H9 (cell line): Measurements from ENCODE around the gene PTN. TPM values are rescaled to one million over a fixed set of nuclear protein-coding genes. Genes with fewer than 3 reads are reported as not detected.
A peak's percentile ranks its signal among the peaks of the same experiment; 100 is the strongest.

Experiments used
- DNase-seq: peaks from one replicate; pipeline ENCODE4 v3.0.0-alpha.2; 2017
- H2AFZ ChIP-seq: one replicate; pipeline ENCODE4 v1.6.1; 2013; ENCODE audit warnings: mild to moderate bottlenecking, low read length, control low read depth, moderate library complexity
- H2AK5ac ChIP-seq: 2 replicates; pipeline ENCODE4 v1.6.1; 2013; ENCODE audit warnings: low read length, control low read depth, mixed read lengths; ENCODE audit not compliant: insufficient read length
- H2BK120ac ChIP-seq: one replicate; pipeline ENCODE4 v1.6.1; 2013; ENCODE audit warnings: low read depth, mild to moderate bottlenecking, low read length, control low read depth, inconsistent platforms; ENCODE audit not compliant: poor library complexity, severe bottlenecking
- H2BK12ac ChIP-seq: 2 replicates; pipeline ENCODE4 v1.6.1; 2013; ENCODE audit warnings: low read length, control low read depth, mixed read lengths, low read depth; ENCODE audit not compliant: insufficient read length
- H2BK15ac ChIP-seq: 2 replicates; pipeline ENCODE4 v1.6.1; 2013; ENCODE audit warnings: low read depth, low read length, control low read depth
- H2BK20ac ChIP-seq: one replicate; pipeline ENCODE4 v1.6.1; 2013; ENCODE audit warnings: low read depth, mild to moderate bottlenecking, low read length, control low read depth, inconsistent platforms; ENCODE audit not compliant: poor library complexity, severe bottlenecking
- H2BK5ac ChIP-seq: 2 replicates; pipeline ENCODE4 v1.6.1; 2013; ENCODE audit warnings: low read length, control low read depth, mixed read lengths; ENCODE audit not compliant: insufficient read length
- H3K14ac ChIP-seq: 2 replicates; pipeline ENCODE4 v1.6.1; 2013; ENCODE audit warnings: low read length, control low read depth; ENCODE audit not compliant: insufficient read depth
- H3K18ac ChIP-seq: 2 replicates; pipeline ENCODE4 v1.6.1; 2013; ENCODE audit warnings: low read depth, mild to moderate bottlenecking, mixed read lengths, low read length, control low read depth; ENCODE audit not compliant: insufficient read length
- H3K23ac ChIP-seq: 2 replicates; pipeline ENCODE4 v1.6.1; 2013; ENCODE audit warnings: low read length, control low read depth, mixed read lengths, low read depth; ENCODE audit not compliant: insufficient read length
- H3K23me2 ChIP-seq: 2 replicates; pipeline ENCODE4 v1.6.1; 2013; ENCODE audit warnings: low read depth, mild to moderate bottlenecking, mixed read lengths, low read length, control low read depth; ENCODE audit not compliant: insufficient read length, poor library complexity, severe bottlenecking
- H3K27ac ChIP-seq: 2 replicates; pipeline ENCODE4 v1.5.1; 2013; ENCODE audit warnings: low read length, control low read depth, mixed read lengths, low read depth; ENCODE audit not compliant: insufficient read length
- H3K27me3 ChIP-seq: 2 replicates; pipeline ENCODE4 v1.6.1; 2013; ENCODE audit warnings: low read length, control low read depth, inconsistent platforms; ENCODE audit not compliant: insufficient read depth
- H3K4ac ChIP-seq: 2 replicates; pipeline ENCODE4 v1.6.1; 2013; ENCODE audit warnings: low read depth, mild to moderate bottlenecking, control low read depth, inconsistent platforms, low read length, moderate library complexity
- H3K4me1 ChIP-seq: 2 replicates; pipeline ENCODE4 v1.6.1; 2013; ENCODE audit warnings: low read length, control low read depth, inconsistent platforms; ENCODE audit not compliant: insufficient read depth
- H3K4me2 ChIP-seq: 2 replicates; pipeline ENCODE4 v1.6.1; 2013; ENCODE audit warnings: low read length, control low read depth, mixed read lengths; ENCODE audit not compliant: insufficient read length, insufficient read depth
- H3K56ac ChIP-seq: 2 replicates; pipeline ENCODE4 v1.6.1; 2013; ENCODE audit warnings: low read depth, mild to moderate bottlenecking, mixed read lengths, low read length, control low read depth; ENCODE audit not compliant: insufficient read length
- H3K79me1 ChIP-seq: 2 replicates; pipeline ENCODE4 v1.6.1; 2013; ENCODE audit warnings: low read depth, mild to moderate bottlenecking, moderate library complexity, low read length, control low read depth, inconsistent platforms; ENCODE audit not compliant: insufficient read depth, poor library complexity, severe bottlenecking
- H3K79me2 ChIP-seq: 2 replicates; pipeline ENCODE4 v1.6.1; 2013; ENCODE audit warnings: low read length, control low read depth, inconsistent platforms; ENCODE audit not compliant: insufficient read depth
- H3K9ac ChIP-seq: 2 replicates; pipeline ENCODE4 v1.6.1; 2013; ENCODE audit warnings: low read length, control low read depth, mixed read lengths; ENCODE audit not compliant: insufficient read length; ENCODE audit errors: extremely low read depth
- H3K9me3 ChIP-seq: one replicate; pipeline ENCODE4 v1.6.1; 2013; ENCODE audit warnings: low read depth, low read length, inconsistent platforms; ENCODE audit not compliant: control insufficient read depth
- H3T11ph ChIP-seq: one replicate; pipeline ENCODE4 v1.6.1; 2013; ENCODE audit warnings: mild to moderate bottlenecking, low read length, control low read depth, inconsistent platforms
- H4K20me1 ChIP-seq: one replicate; pipeline ENCODE4 v1.6.1; 2013; ENCODE audit not compliant: control insufficient read depth, insufficient read length, insufficient read depth
- H4K5ac ChIP-seq: 2 replicates; pipeline ENCODE4 v1.6.1; 2013; ENCODE audit warnings: low read depth, mild to moderate bottlenecking, mixed read lengths, low read length, control low read depth; ENCODE audit not compliant: insufficient read length
- H4K8ac ChIP-seq: replicated peaks from 2 replicates; pipeline ENCODE4 v1.6.1; 2013; ENCODE audit warnings: low read length, control low read depth, mixed read lengths, low read depth; ENCODE audit not compliant: insufficient read length
- H4K91ac ChIP-seq: 2 replicates; pipeline ENCODE4 v1.6.1; 2013; ENCODE audit warnings: low read depth, mild to moderate bottlenecking, moderate library complexity, mixed read lengths, low read length, control low read depth; ENCODE audit not compliant: insufficient read length
- H3K27ac Mint-ChIP-seq, 3 experiments: 2 replicates in 2 of 3; 3 replicates in 1 of 3; pipeline ENCODE4 v1.8.0; 2020 to 2021; ENCODE audit warnings: mixed read lengths in 3 of 3, mild to moderate bottlenecking in 1 of 3, moderate library complexity in 1 of 3
- H3K27me3 Mint-ChIP-seq: 2 replicates; pipeline ENCODE4 v1.8.0; 2021; ENCODE audit warnings: low read depth, mild to moderate bottlenecking, moderate library complexity, mixed read lengths
- H3K36me3 Mint-ChIP-seq, 3 experiments: 2 replicates in 2 of 3; 3 replicates in 1 of 3; pipeline ENCODE4 v1.8.0; 2020 to 2021; ENCODE audit warnings: low read depth in 3 of 3, mixed read lengths in 3 of 3; ENCODE audit not compliant: insufficient read depth in 1 of 3
- H3K4me1 Mint-ChIP-seq, 2 experiments: 2 replicates each; pipeline ENCODE4 v1.8.0; 2020; ENCODE audit warnings: mixed read lengths in 2 of 2
- H3K4me3 Mint-ChIP-seq, 2 experiments: 2 replicates in 1 of 2; 3 replicates in 1 of 2; pipeline ENCODE4 v1.8.0; 2020 to 2021; ENCODE audit warnings: mild to moderate bottlenecking in 2 of 2, mixed read lengths in 2 of 2, moderate library complexity in 1 of 2
- H3K9me3 Mint-ChIP-seq, 2 experiments: 2 replicates in 1 of 2; 3 replicates in 1 of 2; pipeline ENCODE4 v1.8.0; 2020; ENCODE audit warnings: mild to moderate bottlenecking in 2 of 2, mixed read lengths in 2 of 2, moderate library complexity in 1 of 2
- CTCF ChIP-seq: fragments of 200-600 bp; sonication (generic); conservative IDR thresholded peaks from 3 replicates; pipeline ENCODE4 v1.8.0; 2021; ENCODE audit warnings: antibody characterized with exemption, mild to moderate bottlenecking
- WGBS: extraction: QIAGEN DNeasy Blood & Tissue Kit; methylation state at CpG from one replicate; pipeline ENCODE4 v1.1.7; 2013; ENCODE audit warnings: missing lambda C conversion rate, low lambda C conversion rate, mixed read lengths; ENCODE audit not compliant: insufficient read length; ENCODE audit errors: extremely low coverage; 5-methylcytosine and 5-hydroxymethylcytosine counted together
- total RNA-seq: library from RNA; stranded (reverse); gene quantifications from 2 replicates; pipeline ENCODE4 v1.2.1, GENCODE V29; 2021

Gene PTN
- total RNA-seq, 1 experiment from 2014 or later: 16.5 TPM

- H3K4me3 Mint-ChIP-seq: no peak overlapping the region
- H3K9me3 Mint-ChIP-seq: peaks cover 3 to 7% of the 10 kb centered on the region in 2 experiments; a peak in 2 of 5 replicates
Observed at GRCh38 chr7:137337902-137338301, 5.6 kb downstream of the PTN start.

More at GRCh38 chr7:137337902-137338301, 5.6 kb downstream of the PTN start:
- Histone ChIP-seq H2BK20ac (no peak overlapping the region), H3K18ac (no peak overlapping the region), H3K27me3 (no peaks in the 10 kb centered on the region), H2AK5ac (no peak overlapping the region), H2BK5ac (no peak overlapping the region), H3K23me2 (peaks cover 3% of the 10 kb centered on the region), H4K8ac (no peak overlapping the region), H3K9ac (no peak overlapping the region), H3K14ac (no peak overlapping the region), H2BK120ac (no peak overlapping the region), H3K79me2 (0 out of 2 replicates have a peak, but pooled peaks cover 2% of the 10 kb centered on the region), H4K5ac (no peak overlapping the region), H3K4ac (no peak overlapping the region), H2BK12ac (no peak overlapping the region), H3K56ac (no peak overlapping the region), H3K9me3 (no peaks in the 10 kb centered on the region), H4K91ac (no peak overlapping the region), H3K79me1 (no peaks in the 10 kb centered on the region), H4K20me1 (no peaks in the 10 kb centered on the region), H2AFZ (no peak overlapping the region), H3K27ac (no peak overlapping the region), H3K4me2 (no peak overlapping the region), H2BK15ac (no peak overlapping the region; the same call in 1 of the 2 replicates), H3K23ac (no peak overlapping the region), H3K4me1 (0 out of 2 replicates have a peak, but pooled peaks cover 2% of the 10 kb centered on the region), H3T11ph (no peak overlapping the region)
- no peak overlapping the region for H3K27ac Mint-ChIP-seq
- H3K36me3 Mint-ChIP-seq: peaks cover 2 to 11% (median 7%) of the 10 kb centered on the region in 3 experiments; a peak in 4 of 7 replicates
- peaks cover 22 to 23% of the 10 kb centered on the region in 2 experiments for H3K4me1 Mint-ChIP-seq
- TF ChIP-seq CTCF: peak; percentile 72
- DNase-seq: no peak
- no peaks in the 10 kb centered on the region for H3K27me3 Mint-ChIP-seq
- no CpG with 5 or more reads among the region's 2 CpGs for WGBS
